Epithelial cell of proximal tubule (primary cell): ENCODE data around the gene RHOD. TPM values are rescaled to one million over a fixed set of nuclear protein-coding genes. Genes with fewer than 3 reads are reported as not detected.

Experiments used
- DNase-seq: peaks from one replicate; pipeline ENCODE4 v3.0.0-alpha.2; 2011; ENCODE audit warnings: low read depth
- H3K4me3 ChIP-seq: 2 replicates; pipeline ENCODE4 v1.5.1; 2011; ENCODE audit warnings: low read depth, mild to moderate bottlenecking, low read length
- total RNA-seq: library from RNA; depleted of rRNA; stranded (reverse); fragments of >200 nt; gene quantifications from 2 replicates; pipeline ENCODE4 v1.2.3, GENCODE V29; 2015
- TF ChIP-seq, protein P1 (sequence below): conservative IDR thresholded peaks from 2 replicates; pipeline ENCODE4 v1.5.1; 2012; ENCODE audit warnings: low read depth, mild to moderate bottlenecking, low read length

RHOD gene
- total RNA-seq, 1 donor from 2014 or later, result 51.4 TPM

DNA sequence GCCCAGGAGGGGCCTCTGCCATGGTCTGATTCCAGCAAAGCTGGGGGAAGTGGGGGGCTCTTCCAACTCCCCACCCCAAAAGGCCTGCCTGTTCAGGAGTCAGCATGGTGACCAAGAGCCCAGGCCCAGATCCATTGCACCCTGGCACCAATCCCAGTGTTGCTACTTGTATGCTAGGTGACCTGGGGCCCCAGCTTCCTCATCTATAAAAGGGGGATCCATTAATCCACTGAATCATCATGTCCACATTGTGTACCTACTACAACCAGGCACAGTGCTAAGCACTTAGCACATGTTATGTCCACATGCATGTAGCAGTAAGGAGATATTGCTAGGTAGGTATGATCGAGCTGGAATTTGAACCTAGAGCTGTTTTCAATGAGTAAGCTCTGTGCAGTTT lies 31.7 kb upstream of the RHOD start:
- TF ChIP-seq, protein P1, sequence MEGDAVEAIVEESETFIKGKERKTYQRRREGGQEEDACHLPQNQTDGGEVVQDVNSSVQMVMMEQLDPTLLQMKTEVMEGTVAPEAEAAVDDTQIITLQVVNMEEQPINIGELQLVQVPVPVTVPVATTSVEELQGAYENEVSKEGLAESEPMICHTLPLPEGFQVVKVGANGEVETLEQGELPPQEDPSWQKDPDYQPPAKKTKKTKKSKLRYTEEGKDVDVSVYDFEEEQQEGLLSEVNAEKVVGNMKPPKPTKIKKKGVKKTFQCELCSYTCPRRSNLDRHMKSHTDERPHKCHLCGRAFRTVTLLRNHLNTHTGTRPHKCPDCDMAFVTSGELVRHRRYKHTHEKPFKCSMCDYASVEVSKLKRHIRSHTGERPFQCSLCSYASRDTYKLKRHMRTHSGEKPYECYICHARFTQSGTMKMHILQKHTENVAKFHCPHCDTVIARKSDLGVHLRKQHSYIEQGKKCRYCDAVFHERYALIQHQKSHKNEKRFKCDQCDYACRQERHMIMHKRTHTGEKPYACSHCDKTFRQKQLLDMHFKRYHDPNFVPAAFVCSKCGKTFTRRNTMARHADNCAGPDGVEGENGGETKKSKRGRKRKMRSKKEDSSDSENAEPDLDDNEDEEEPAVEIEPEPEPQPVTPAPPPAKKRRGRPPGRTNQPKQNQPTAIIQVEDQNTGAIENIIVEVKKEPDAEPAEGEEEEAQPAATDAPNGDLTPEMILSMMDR, result no peak
- H3K4me3 ChIP-seq, result no peak overlapping the region
- DNase-seq, result no peak

DNA sequence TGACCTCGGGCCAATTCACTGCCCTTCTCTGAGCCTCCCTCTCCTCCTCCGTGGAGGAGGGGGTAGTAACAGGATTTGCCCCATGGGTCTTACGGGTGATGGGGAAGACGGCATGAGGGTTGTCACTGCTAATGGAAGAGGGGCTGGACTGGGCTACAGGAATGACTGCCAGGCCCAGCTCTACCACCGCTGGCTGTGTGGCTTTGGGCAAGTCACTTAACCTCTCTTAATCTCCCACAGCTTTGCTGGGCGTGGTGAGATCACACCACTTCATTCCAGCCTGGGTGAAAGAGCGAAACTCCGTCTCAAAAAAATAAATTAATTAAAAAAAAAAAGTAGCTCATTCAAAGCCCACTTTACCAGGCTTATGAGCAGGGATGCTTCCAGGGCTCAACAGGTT lies 30.9 kb upstream of the RHOD start:
- TF ChIP-seq, protein P1, result no peak
- H3K4me3 ChIP-seq, result no peak overlapping the region

DNA sequence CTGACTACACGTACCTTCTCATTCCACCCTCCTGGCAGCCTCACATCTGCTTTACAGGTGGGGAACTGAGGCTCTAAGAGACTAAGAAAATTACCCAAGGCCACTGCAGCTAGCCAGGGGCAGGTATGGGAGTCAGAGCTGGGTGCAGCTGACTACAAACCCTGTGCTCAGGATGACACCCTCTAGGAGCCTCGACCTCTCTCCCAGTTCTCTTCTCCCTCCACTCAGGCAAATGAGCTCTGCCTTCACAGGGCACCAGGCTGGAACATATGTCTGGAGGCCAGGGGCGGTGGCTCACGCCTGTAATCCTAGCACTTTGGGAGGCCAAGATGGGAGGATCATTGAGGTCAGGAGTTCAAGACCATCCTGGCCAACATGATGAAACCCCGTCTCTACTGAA lies 29.7 kb upstream of the RHOD start:
- TF ChIP-seq, protein P1, result no peak
- DNase-seq, result no peak
- H3K4me3 ChIP-seq, result no peak overlapping the region

More for the DNA sequence above, 30.9 kb upstream of the RHOD start:
- DNase-seq, result no peak

DNA sequence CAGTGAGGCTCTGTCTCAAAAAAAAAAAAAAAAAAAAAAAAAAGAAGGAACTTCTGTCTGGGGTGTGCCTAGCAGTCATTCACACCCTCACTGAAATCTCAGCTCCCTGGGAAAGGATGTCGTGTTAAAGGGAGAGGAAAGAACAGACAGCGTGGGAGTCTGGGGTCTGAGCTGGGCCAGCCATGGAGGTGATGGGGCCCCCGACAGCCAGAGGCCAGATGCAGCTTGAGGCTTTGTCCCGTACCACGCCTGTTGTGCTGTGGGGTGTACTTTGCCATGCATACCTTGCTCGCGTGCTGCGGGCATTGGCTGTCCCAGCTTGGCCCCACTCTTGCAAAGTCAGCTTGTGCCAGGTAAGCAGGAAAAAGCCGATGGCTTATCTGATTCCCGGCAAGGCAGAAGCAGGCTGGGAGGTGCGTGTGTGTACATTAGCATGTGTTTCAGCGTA lies 29.1 kb upstream of the RHOD start:
- TF ChIP-seq, protein P1, result no peak
- no peak overlapping the region for H3K4me3 ChIP-seq
- no peak for DNase-seq

DNA sequence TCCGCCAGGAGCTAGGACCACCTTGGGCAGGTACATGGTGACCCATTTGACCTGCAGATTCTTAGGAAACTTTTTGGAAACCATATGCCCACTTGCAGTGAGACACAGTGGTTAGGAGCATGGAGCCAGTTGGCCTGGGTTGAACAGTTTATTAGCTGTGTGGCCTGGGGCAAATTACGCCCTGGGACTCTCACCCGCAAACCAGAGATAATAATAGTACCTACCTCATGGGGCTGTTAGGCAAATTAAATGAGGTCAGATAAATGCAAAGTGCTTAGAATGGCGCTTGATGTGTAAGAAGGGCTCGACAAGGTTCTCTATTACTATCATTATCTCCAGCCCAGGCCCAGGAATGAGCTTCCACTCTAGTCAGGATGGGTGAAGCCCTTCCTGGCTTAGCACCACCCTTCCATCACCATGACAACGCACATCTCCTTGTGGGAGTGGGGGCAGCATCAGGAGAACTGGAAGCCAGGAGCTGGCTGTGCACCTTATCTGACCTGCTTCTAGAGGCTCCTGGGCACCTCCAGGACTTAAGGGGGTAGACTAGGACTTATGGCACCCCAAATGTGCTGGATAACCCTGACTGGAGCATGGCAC lies 28.6 kb upstream of the RHOD start:
- TF ChIP-seq, protein P1, result no peak
- H3K4me3 ChIP-seq, result no peak overlapping the region
- DNase-seq, result no peak

DNA sequence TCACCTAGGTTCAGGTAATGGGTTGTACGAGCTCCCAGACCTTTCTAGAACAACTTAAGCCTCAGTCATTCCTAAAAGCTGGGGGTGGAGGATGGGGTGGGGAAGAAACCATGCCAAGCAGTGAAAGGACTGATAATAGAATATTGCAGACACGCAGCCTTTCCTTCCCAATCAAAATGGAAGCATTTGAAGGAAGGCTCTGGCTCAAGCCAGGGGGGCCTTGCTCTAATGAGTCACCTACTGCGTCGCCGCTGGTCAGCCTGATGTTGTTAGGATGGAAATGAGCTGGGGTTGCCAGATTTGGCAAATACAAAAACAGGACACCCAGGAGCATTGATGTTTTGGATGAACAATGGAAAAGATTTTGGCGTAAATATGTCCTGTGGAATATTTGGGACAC lies 27.5 kb upstream of the RHOD start:
- TF ChIP-seq, protein P1, result no peak
- no peak for DNase-seq

DNA sequence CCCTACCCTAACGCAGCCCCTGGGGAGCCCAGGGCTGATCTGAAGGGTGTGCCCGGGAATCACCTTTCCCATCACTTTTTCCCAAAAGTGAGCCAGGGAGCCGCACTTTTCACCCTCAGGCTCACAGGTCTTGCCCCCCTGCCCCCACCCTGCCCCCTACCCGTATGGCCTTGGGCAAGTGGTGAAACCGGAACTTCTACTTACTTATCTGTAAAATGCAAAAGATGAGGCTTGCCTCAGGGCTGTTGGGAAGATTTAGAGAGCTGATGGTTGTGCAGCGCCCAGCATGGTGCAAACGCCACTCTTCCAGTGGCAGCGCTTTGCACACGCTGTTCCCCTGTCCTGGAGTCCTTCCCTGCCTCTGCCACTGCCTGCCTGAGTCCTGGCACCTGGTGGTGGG lies 25.7 kb upstream of the RHOD start:
- no peak overlapping the region for H3K4me3 ChIP-seq
- TF ChIP-seq, protein P1, result no peak
- no peak for DNase-seq

More for the DNA sequence above, 27.5 kb upstream of the RHOD start:
- H3K4me3 ChIP-seq, result no peak overlapping the region
